ENCODE measurements around the gene ARMC6. TPM values are rescaled to one million over a fixed set of nuclear protein-coding genes. Genes with fewer than 3 reads are reported as not detected.

ARMC6 gene
- total and polyA plus RNA-seq, 5 experiments from 2014 or later, result 18.1 to 42.4 (median 29.5) TPM

GRCh38 chr19:19025861-19026260 is 7.5 kb upstream of the ARMC6 start:
- POLR2A ChIA-PET, result interaction anchor here (0.5 kb wide), 1 partner anchor 90 kb away, joined by 3 read pairs; no protein-coding TSS in a partner anchor
- Mint-ChIP-seq H3K9me3 (no peaks in the 10 kb centered on the region), H3K27ac (peak overlapping the region in 1 of 10 donors; percentile 47), H3K4me1 (peaks cover 18 to 54% (median 34%) of the 10 kb centered on the region in 4 donors), H3K27me3 (no peaks in the 10 kb centered on the region), H3K4me3 (peak overlapping the region in 1 of 10 donors; percentile 19), H3K36me3 (peaks cover 0 to 89% (median 15%) of the 10 kb centered on the region in 3 donors)
- DNase-seq (no peak), ATAC-seq (no peak)

DNA sequence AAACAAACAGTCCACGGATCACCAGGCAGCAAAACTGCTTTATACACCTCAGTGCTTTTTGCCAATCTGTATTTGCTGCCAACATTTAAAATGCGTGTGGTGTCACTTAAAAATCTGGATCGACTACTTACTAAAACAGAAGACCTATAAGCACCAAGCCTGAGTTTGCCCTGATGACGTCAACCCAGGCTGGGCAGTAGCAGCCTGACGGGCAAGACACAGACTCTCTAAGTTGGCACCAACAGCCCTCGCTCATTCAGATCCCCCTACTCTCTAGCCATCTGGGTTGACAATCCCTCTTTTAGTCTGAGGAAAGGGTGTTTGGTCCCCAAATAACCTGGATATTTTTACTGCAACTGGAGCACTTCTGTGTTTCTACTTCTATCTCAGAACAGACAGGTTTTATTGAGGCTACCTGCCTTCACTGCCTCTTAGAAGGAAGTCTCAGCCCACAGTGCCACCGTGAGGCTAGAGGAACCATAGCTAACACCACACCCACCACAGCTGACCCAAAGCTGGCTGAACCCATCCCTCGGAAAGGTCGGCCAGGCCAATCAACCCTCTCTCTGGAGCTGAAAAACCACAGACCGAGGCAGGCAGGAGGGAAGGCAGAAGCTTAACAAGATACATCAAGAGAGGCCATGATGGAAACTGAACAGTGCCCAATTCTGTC is 7.0 kb upstream of the ARMC6 start:
- H3K9me3 Mint-ChIP-seq, result no peaks in the 10 kb centered on the region
- no peak for ATAC-seq
- H3K4me1 Mint-ChIP-seq, result peaks cover 18 to 52% (median 36%) of the 10 kb centered on the region in 4 donors
- POLR2A ChIA-PET, result interaction anchor here (0.5 kb wide), 1 partner anchor 91 kb away, joined by 3 read pairs; no protein-coding TSS in a partner anchor
- H3K27ac Mint-ChIP-seq, result peak overlapping the region in 4 of 10 donors; percentile 31 to 52 (median 48)
- H3K27me3 Mint-ChIP-seq, result no peaks in the 10 kb centered on the region
- peaks cover 0 to 87% (median 15%) of the 10 kb centered on the region in 3 donors for H3K36me3 Mint-ChIP-seq
- DNase-seq, result no peak
- H3K4me3 Mint-ChIP-seq, result peak overlapping the region in 1 of 10 donors; percentile 19

DNA sequence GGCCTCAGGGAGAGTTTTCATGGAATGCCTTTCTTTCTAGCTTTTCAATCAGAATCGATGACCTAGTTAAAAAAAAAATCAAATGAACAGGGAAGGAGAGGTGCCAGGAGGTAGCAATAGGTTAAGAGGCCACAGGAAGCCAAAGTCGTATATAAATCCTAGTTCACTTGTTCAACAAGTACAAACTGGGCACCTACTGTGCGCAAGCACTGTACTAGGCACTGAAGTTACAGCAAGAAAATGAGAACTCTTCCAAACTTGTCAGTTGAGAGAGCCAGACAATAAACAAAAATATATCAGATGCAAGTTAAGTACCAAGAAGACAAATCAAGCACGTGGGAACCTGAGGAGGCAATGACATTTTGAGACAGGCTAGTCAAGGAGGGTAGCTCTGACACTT is 6.2 kb upstream of the ARMC6 start:
- Mint-ChIP-seq H3K27me3 (no peaks in the 10 kb centered on the region), H3K27ac (peak overlapping the region in 2 of 10 donors; percentile 39 to 49), H3K9me3 (no peaks in the 10 kb centered on the region), H3K4me1 (peaks cover 18 to 53% (median 39%) of the 10 kb centered on the region in 4 donors), H3K36me3 (peaks cover 0 to 81% (median 13%) of the 10 kb centered on the region in 3 donors), H3K4me3 (no peak overlapping the region)
- POLR2A ChIA-PET, result no interaction called here
- DNase-seq (no peak), ATAC-seq (no peak)

DNA sequence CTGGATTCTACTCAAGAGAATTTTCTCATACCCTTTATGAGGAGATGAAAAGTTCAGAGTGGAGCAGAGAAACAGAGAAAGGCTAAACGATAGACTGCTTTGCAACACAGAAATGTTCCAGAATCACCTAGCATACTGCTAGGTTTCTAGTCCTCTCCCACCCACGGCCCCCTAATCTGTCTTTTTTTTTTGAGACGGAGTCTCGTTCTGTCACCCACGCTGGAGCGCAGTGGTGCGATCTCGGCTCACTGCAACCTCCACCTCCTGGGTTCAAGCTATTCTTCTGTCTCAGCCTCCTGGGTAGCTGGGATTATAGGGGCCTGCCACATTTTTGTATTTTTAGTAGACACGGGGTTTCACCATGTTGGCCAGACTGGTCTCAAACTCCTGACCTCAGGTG is 4.9 kb upstream of the ARMC6 start:
- Mint-ChIP-seq H3K27ac (no peak overlapping the region), H3K36me3 (peaks cover 0 to 70% (median 11%) of the 10 kb centered on the region in 3 donors), H3K4me1 (peaks cover 15 to 45% (median 33%) of the 10 kb centered on the region in 4 donors), H3K4me3 (peak overlapping the region in 1 of 10 donors; percentile 29), H3K9me3 (no peaks in the 10 kb centered on the region), H3K27me3 (no peaks in the 10 kb centered on the region)
- DNase-seq, result no peak
- ATAC-seq, result no peak
- POLR2A ChIA-PET, result no interaction called here

- Mint-ChIP-seq H3K27me3 (no peaks in the 10 kb centered on the region), H3K9me3 (no peaks in the 10 kb centered on the region), H3K36me3 (peaks cover 0 to 44% (median 5%) of the 10 kb centered on the region in 3 donors), H3K4me1 (peaks cover 20 to 53% (median 39%) of the 10 kb centered on the region in 4 donors), H3K27ac (peak overlapping the region; percentile 2 to 99 (median 95)), H3K4me3 (peak overlapping the region; percentile 77 to 99 (median 96))
- ATAC-seq (peak in 1 of 2 donors; percentile 7), DNase-seq (peak in 3 of 10 donors; percentile 5 to 30 (median 24))
- POLR2A ChIA-PET, result interaction anchor here (0.7 kb wide), 2 partner anchors 82 to 193 kb away, joined by 3 to 4 read pairs; no protein-coding TSS in a partner anchor
Measured at GRCh38 chr19:19031891-19032290, 1.5 kb upstream of the ARMC6 start.

- POLR2A ChIA-PET, result interaction anchor here (0.6 to 0.9 kb wide), 4 partner anchors 16 to 765 kb away, joined by 3 to 4 read pairs (median 3); partner anchors contain the start of gene UBA52
- Mint-ChIP-seq H3K4me3 (peak overlapping the region; percentile 77 to 99 (median 96)), H3K4me1 (peaks cover 16 to 49% (median 33%) of the 10 kb centered on the region in 4 donors), H3K27ac (peak overlapping the region; percentile 57 to 99 (median 95)), H3K27me3 (no peaks in the 10 kb centered on the region), H3K9me3 (no peaks in the 10 kb centered on the region), H3K36me3 (peaks cover 0 to 38% (median 5%) of the 10 kb centered on the region in 3 donors)
- peak; percentile 58 to 72 for ATAC-seq
- DNase-seq, result peak; percentile 69 to 94 (median 84)
Measured at GRCh38 chr19:19032420-19033175, 805 bp upstream of the ARMC6 start.

- peaks cover 16 to 45% (median 30%) of the 10 kb centered on the region in 4 donors for H3K4me1 Mint-ChIP-seq
- H3K4me3 Mint-ChIP-seq, result peak overlapping the region; percentile 77 to 99 (median 96)
- peak overlapping the region in 8 of 10 donors; percentile 89 to 99 (median 96) for H3K27ac Mint-ChIP-seq
- peaks cover 0 to 34% (median 4%) of the 10 kb centered on the region in 3 donors for H3K36me3 Mint-ChIP-seq
- H3K9me3 Mint-ChIP-seq, result no peaks in the 10 kb centered on the region
- no peak for ATAC-seq
- POLR2A ChIA-PET, result interaction anchor here (0.6 to 0.9 kb wide), 4 partner anchors 16 to 764 kb away, joined by 3 to 4 read pairs (median 3); partner anchors contain the start of gene UBA52
- H3K27me3 Mint-ChIP-seq, result no peaks in the 10 kb centered on the region
- no peak for DNase-seq
Measured at GRCh38 chr19:19033176-19033425, 302 bp upstream of the ARMC6 start.

GRCh38 chr19:19034204-19034624 is 811 bp downstream of the ARMC6 start:
- Mint-ChIP-seq H3K36me3 (peaks cover 0 to 28% (median 0%) of the 10 kb centered on the region in 3 donors), H3K4me1 (peaks cover 14 to 44% (median 29%) of the 10 kb centered on the region in 4 donors), H3K27me3 (no peaks in the 10 kb centered on the region), H3K9me3 (no peaks in the 10 kb centered on the region), H3K27ac (peak overlapping the region; percentile 35 to 97 (median 94)), H3K4me3 (peak overlapping the region; percentile 77 to 94 (median 90))
- POLR2A ChIA-PET, result no interaction called here
- ATAC-seq, result peak; percentile 36 to 54
- DNase-seq, result peak; percentile 28 to 75 (median 61)

- Mint-ChIP-seq H3K27me3 (no peaks in the 10 kb centered on the region), H3K4me1 (peaks cover 11 to 31% (median 24%) of the 10 kb centered on the region in 4 donors), H3K4me3 (peak overlapping the region in 3 of 10 donors; percentile 8 to 50 (median 26)), H3K27ac (peak overlapping the region; percentile 34 to 90 (median 76)), H3K9me3 (no peaks in the 10 kb centered on the region), H3K36me3 (peaks cover 0 to 26% (median 4%) of the 10 kb centered on the region in 3 donors)
- DNase-seq, result peak in 4 of 10 donors; percentile 23 to 49 (median 36)
- ATAC-seq, result peak; percentile 65 to 77
- POLR2A ChIA-PET, result interaction anchor here (0.5 kb wide), 1 partner anchor 24 kb away, joined by 3 read pairs; the partner anchor contains the start of gene SLC25A42
Measured at GRCh38 chr19:19039901-19040300, 6.5 kb downstream of the ARMC6 start.

- peaks cover 0 to 28% (median 4%) of the 10 kb centered on the region in 3 donors for H3K36me3 Mint-ChIP-seq
- POLR2A ChIA-PET, result interaction anchor here (0.7 to 1.0 kb wide), 2 partner anchors 280 to 447 kb away, joined by 3 to 4 read pairs; partner anchors contain the start of gene MAU2
Measured at GRCh38 chr19:19040417-19040816, 7.0 kb downstream of the ARMC6 start.

DNA sequence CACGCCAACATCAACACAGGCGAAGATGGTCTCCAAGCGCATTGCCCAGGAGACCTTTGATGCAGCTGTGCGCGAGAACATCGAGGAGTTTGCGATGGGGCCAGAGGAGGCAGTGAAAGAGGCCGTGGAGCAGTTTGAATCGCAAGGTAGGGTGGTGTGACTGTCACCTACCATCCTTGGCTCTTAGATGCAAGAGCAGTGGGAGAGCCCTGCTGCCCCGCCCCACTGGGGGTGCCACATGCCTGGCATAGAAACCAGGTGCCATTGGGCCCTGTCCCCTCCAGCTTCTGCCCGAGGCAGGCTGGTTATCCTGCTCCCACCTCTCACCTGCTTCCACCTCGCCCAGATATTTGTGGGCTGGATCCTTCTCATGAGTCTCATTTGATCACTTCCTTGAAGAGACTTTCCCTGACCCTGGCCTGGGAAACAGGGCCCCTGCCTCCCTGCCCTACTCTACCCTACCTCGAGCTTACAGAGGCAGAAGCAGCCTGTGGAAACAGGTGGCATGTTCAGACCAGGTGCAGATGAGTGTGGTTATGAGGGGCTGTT is 9.4 kb downstream of the ARMC6 start:
- POLR2A ChIA-PET, result no interaction called here

More at GRCh38 chr19:19040417-19040816, 7.0 kb downstream of the ARMC6 start:
- H3K4me1 Mint-ChIP-seq, result peaks cover 11 to 26% (median 22%) of the 10 kb centered on the region in 4 donors
- ATAC-seq (no peak), DNase-seq (no peak)
- H3K27ac Mint-ChIP-seq, result peak overlapping the region in 9 of 10 donors; percentile 34 to 90 (median 80)
- no peaks in the 10 kb centered on the region for H3K9me3 Mint-ChIP-seq
- H3K4me3 Mint-ChIP-seq, result peak overlapping the region in 1 of 10 donors; percentile 26
- no peaks in the 10 kb centered on the region for H3K27me3 Mint-ChIP-seq

DNA sequence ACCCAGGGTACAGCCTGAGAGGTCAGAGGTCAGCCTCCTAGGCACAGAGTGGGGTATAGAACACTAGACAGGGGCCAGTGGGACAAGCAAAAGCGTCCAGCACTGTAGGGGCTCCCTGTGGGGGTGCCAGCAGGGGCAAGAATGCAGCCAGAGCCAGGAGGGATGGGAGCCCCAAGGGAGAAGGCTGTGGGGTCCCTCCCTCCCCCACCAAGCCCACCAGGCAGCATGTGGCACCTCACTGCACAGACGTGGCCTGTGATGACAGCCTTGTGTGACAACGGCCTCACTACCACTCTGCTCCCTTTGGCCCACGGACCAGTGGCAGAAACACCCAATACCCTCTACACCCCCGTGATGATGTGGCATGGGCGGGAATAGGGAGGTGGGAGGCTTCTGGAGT is 10.1 kb downstream of the ARMC6 start:
- POLR2A ChIA-PET, result no interaction called here
- Mint-ChIP-seq H3K27ac (no peak overlapping the region), H3K4me1 (peaks cover 8 to 22% (median 20%) of the 10 kb centered on the region in 4 donors)

More for the DNA sequence above, 9.4 kb downstream of the ARMC6 start:
- H3K27me3 Mint-ChIP-seq, result no peaks in the 10 kb centered on the region
- H3K27ac Mint-ChIP-seq, result peak overlapping the region in 2 of 10 donors; percentile 22 to 79
- no peak overlapping the region for H3K4me3 Mint-ChIP-seq
- ATAC-seq, result no peak
- DNase-seq, result no peak
- H3K4me1 Mint-ChIP-seq, result peaks cover 8 to 22% (median 20%) of the 10 kb centered on the region in 4 donors
- peaks cover 0 to 44% (median 4%) of the 10 kb centered on the region in 3 donors for H3K36me3 Mint-ChIP-seq
- H3K9me3 Mint-ChIP-seq, result no peaks in the 10 kb centered on the region

More for the DNA sequence above, 10.1 kb downstream of the ARMC6 start:
- no peak for ATAC-seq
- peaks cover 0 to 45% (median 4%) of the 10 kb centered on the region in 3 donors for H3K36me3 Mint-ChIP-seq
- no peak for DNase-seq
- H3K27me3 Mint-ChIP-seq, result no peaks in the 10 kb centered on the region
- no peaks in the 10 kb centered on the region for H3K9me3 Mint-ChIP-seq
- H3K4me3 Mint-ChIP-seq, result no peak overlapping the region
